WTC11 (cell line): ENCODE results near the gene EIF4H. TPM values are rescaled to one million over a fixed set of nuclear protein-coding genes. Genes with fewer than 3 reads are reported as not detected.
A peak's percentile ranks its signal among the peaks of the same experiment; 100 is the strongest.
"Not testable (repeated sequence)": the region's sequence is repeated elsewhere in the genome, so short reads cannot be mapped to it uniquely, and the experiment has no call there.

Experiments
- ATAC-seq: fragments of 200-7000 bp; cut with Tn5 transposase; 2 replicates; pipeline ENCODE4 v1.10.0; 2021; ENCODE audit warnings: mild to moderate bottlenecking, moderate library complexity
- CTCF ChIA-PET: fragments of 300-600 bp; sonication (Branson Sonifier 250); formaldehyde crosslinking; loops from one replicate; lab custom pipeline; 2021; ENCODE audit warnings: antibody characterized with exemption; lab: Charles Lee
- POLR2A ChIA-PET: fragments of 350-600 bp; sonication (Branson Sonifier 250); formaldehyde crosslinking; loops from one replicate; lab custom pipeline; 2021; ENCODE audit warnings: antibody characterized with exemption; lab: Charles Lee
- DNase-seq: peaks from one replicate; pipeline ENCODE4 v3.0.0; 2021; ENCODE audit warnings: low spot score
- H3K27ac Mint-ChIP-seq: 2 replicates; pipeline ENCODE4 v1.8.0; 2021; ENCODE audit warnings: mixed read lengths
- H3K27me3 Mint-ChIP-seq: 2 replicates; pipeline ENCODE4 v1.8.0; 2021; ENCODE audit warnings: low read depth, mild to moderate bottlenecking, moderate library complexity, mixed read lengths
- H3K36me3 Mint-ChIP-seq: 2 replicates; pipeline ENCODE4 v1.8.0; 2021; ENCODE audit warnings: mixed read lengths
- H3K4me1 Mint-ChIP-seq: 2 replicates; pipeline ENCODE4 v1.8.0; 2022; ENCODE audit warnings: mixed read lengths
- H3K4me3 Mint-ChIP-seq: 2 replicates; pipeline ENCODE4 v1.8.0; 2021; ENCODE audit warnings: mild to moderate bottlenecking, moderate library complexity, mixed read lengths
- H3K9me3 Mint-ChIP-seq: 2 replicates; pipeline ENCODE4 v1.8.0; 2021; ENCODE audit warnings: mixed read lengths
- CREB1 ChIP-seq: sonication (generic); formaldehyde crosslinking; IDR thresholded peaks from 2 replicates; pipeline ENCODE4 v1.8.0; 2023; ENCODE audit warnings: mild to moderate bottlenecking, missing genetic modification reagents
- CREM ChIP-seq: sonication (generic); formaldehyde crosslinking; IDR thresholded peaks from 2 replicates; pipeline ENCODE4 v1.8.1; 2022; ENCODE audit warnings: mild to moderate bottlenecking, missing genetic modification reagents, moderate library complexity
- EMX1 ChIP-seq: fragments of 250-450 bp; sonication (Bioruptor Pico); IDR thresholded peaks from 2 replicates; pipeline ENCODE4 v1.8.0; 2021; ENCODE audit warnings: mild to moderate bottlenecking
- ETV6 ChIP-seq: sonication (generic); formaldehyde crosslinking; IDR thresholded peaks from 2 replicates; pipeline ENCODE4 v1.8.1; 2022; ENCODE audit warnings: mild to moderate bottlenecking, missing genetic modification reagents
- FOXP4 ChIP-seq: sonication (generic); formaldehyde crosslinking; IDR thresholded peaks from 2 replicates; pipeline ENCODE4 v1.8.0; 2022; ENCODE audit warnings: mild to moderate bottlenecking, missing genetic modification reagents
- GABPB1 ChIP-seq: sonication (generic); formaldehyde crosslinking; IDR thresholded peaks from 2 replicates; pipeline ENCODE4 v1.8.1; 2023; ENCODE audit warnings: mild to moderate bottlenecking, missing genetic modification reagents
- GRHL2 ChIP-seq: fragments of 250-450 bp; sonication (Bioruptor Pico); IDR thresholded peaks from 2 replicates; pipeline ENCODE4 v1.8.0; 2022; ENCODE audit warnings: mild to moderate bottlenecking, moderate library complexity; ENCODE audit not compliant: insufficient replicate concordance, severe bottlenecking
- HMGA2 ChIP-seq: fragments of 250-450 bp; sonication (Bioruptor Pico); IDR thresholded peaks from 2 replicates; pipeline ENCODE4 v1.4.0; 2021; ENCODE audit warnings: mild to moderate bottlenecking, moderate library complexity
- JAZF1 ChIP-seq: fragments of 250-450 bp; sonication (Bioruptor Pico); IDR thresholded peaks from 2 replicates; pipeline ENCODE4 v1.9.0; 2021; ENCODE audit warnings: moderate library complexity, mild to moderate bottlenecking, inconsistent platforms
- NR3C1 ChIP-seq: sonication (generic); formaldehyde crosslinking; conservative IDR thresholded peaks from 2 replicates; pipeline ENCODE4 v1.8.1; 2023; ENCODE audit warnings: low read depth, mild to moderate bottlenecking, missing genetic modification reagents
- SOX15 ChIP-seq: fragments of 250-450 bp; sonication (Bioruptor Pico); IDR thresholded peaks from 2 replicates; pipeline ENCODE4 v1.9.0; 2021; ENCODE audit warnings: mild to moderate bottlenecking
- TEAD1 ChIP-seq: sonication (generic); formaldehyde crosslinking; IDR thresholded peaks from 2 replicates; pipeline ENCODE4 v1.8.0; 2022; ENCODE audit warnings: mild to moderate bottlenecking, missing genetic modification reagents
- TEAD4 ChIP-seq: sonication (generic); formaldehyde crosslinking; IDR thresholded peaks from 2 replicates; pipeline ENCODE4 v1.8.0; 2022; ENCODE audit warnings: mild to moderate bottlenecking, missing genetic modification reagents
- ZBTB43 ChIP-seq: sonication (generic); formaldehyde crosslinking; IDR thresholded peaks from 2 replicates; pipeline ENCODE4 v1.8.1; 2023; ENCODE audit warnings: mild to moderate bottlenecking, missing genetic modification reagents
- ZMAT4 ChIP-seq: fragments of 250-450 bp; sonication (Bioruptor Pico); IDR thresholded peaks from 2 replicates; pipeline ENCODE4 v1.9.0; 2021; ENCODE audit warnings: mild to moderate bottlenecking
- ZNF138 ChIP-seq: sonication (generic); formaldehyde crosslinking; conservative IDR thresholded peaks from 2 replicates; pipeline ENCODE4 v1.8.1; 2022; ENCODE audit warnings: mild to moderate bottlenecking, moderate library complexity, missing genetic modification reagents
- ZNF317 ChIP-seq: sonication (generic); formaldehyde crosslinking; IDR thresholded peaks from 2 replicates; pipeline ENCODE4 v1.8.1; 2023; ENCODE audit warnings: low read depth, mild to moderate bottlenecking, moderate library complexity, missing genetic modification reagents, borderline replicate concordance
- ZNF423 ChIP-seq: fragments of 250-450 bp; sonication (Bioruptor Pico); IDR thresholded peaks from 2 replicates; pipeline ENCODE4 v2.1.2; 2022; ENCODE audit warnings: mild to moderate bottlenecking, moderate library complexity
- ZNF512 ChIP-seq: sonication (generic); formaldehyde crosslinking; IDR thresholded peaks from 2 replicates; pipeline ENCODE4 v1.8.1; 2022; ENCODE audit warnings: missing genetic modification reagents, borderline replicate concordance
- total RNA-seq: library from RNA; stranded (reverse); gene quantifications from 3 replicates; pipeline ENCODE4 v1.2.3, GENCODE V29; 2021
- TF ChIP-seq, protein P1 (sequence below): sonication (generic); formaldehyde crosslinking; IDR thresholded peaks from 2 replicates; pipeline ENCODE4 v1.8.1; 2023; ENCODE audit warnings: mild to moderate bottlenecking, missing genetic modification reagents, moderate library complexity
- TF ChIP-seq, protein P2 (sequence below): sonication (generic); formaldehyde crosslinking; conservative IDR thresholded peaks from 2 replicates; pipeline ENCODE4 v1.8.1; 2022; ENCODE audit warnings: mild to moderate bottlenecking, missing genetic modification reagents

EIF4H gene
- total RNA-seq, 1 experiment from 2014 or later: 355 TPM

DNA sequence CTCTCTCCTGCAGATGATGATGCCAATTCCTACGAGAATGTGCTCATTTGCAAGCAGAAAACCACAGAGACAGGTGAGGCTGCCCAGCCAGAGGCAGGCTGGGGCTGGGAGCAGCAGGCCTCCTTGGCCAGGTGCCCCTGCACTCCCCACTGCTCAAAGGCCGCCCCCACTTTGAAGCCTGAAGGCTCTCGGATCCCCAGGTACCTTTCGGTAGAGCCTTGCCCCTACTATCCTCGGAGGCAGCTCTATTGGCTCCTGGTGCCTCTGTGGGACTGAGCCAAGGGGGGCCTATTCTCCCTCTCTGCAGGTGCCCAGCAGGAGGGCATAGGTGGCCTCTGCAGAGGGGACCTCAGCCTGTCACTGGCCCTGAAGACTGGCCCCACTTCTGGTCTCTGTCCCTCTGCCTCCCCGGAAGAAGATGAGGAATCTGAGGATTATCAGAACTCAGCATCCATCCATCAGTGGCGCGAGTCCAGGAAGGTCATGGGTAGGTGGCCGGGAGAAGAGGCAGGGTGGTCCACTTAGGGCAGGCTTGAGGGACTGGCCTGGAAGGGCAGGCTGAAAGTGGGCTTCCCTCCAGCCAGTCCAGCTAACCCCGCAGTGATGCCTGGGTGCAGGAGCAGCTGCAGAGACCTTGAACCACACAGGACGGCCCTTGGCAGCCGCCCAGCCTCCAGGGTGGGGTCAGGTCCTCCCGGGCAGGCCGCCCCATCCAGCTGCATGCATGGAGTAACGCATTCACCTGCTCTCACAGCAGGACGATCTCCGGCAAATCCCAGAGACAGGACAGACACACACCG lies 49.8 kb downstream of the EIF4H start:
- Mint-ChIP-seq H3K27ac (0 out of 2 replicates have a peak overlapping the region, but pooled peaks have one; percentile 63), H3K27me3 (no peaks in the 10 kb centered on the region; the same call in 1 of the 2 replicates), H3K9me3 (no peaks in the 10 kb centered on the region), H3K4me3 (no peak overlapping the region), H3K36me3 (peaks cover 9% of the 10 kb centered on the region), H3K4me1 (no peaks in the 10 kb centered on the region)
- CTCF ChIA-PET: interaction anchor here (0.8 to 4.2 kb wide), 3 partner anchors 18 to 177 kb away, joined by 3 to 31 read pairs (median 18); no protein-coding TSS in a partner anchor
- no peak for DNase-seq
- TF ChIP-seq, protein P1, sequence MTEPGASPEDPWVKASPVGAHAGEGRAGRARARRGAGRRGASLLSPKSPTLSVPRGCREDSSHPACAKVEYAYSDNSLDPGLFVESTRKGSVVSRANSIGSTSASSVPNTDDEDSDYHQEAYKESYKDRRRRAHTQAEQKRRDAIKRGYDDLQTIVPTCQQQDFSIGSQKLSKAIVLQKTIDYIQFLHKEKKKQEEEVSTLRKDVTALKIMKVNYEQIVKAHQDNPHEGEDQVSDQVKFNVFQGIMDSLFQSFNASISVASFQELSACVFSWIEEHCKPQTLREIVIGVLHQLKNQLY: no peak
- TF ChIP-seq FOXP4 (CRISPR knock-in tag): no peak
- TF ChIP-seq ZBTB43 (CRISPR knock-in tag): no peak
- no peak for TF ChIP-seq EMX1 (CRISPR knock-in tag)
- TF ChIP-seq SOX15 (CRISPR knock-in tag): no peak
- TF ChIP-seq ZNF423 (CRISPR knock-in tag): peak; percentile 89
- 0 out of 2 replicates have a peak, but pooled peaks have one; percentile 24 for TF ChIP-seq CREM (CRISPR knock-in tag)
- TF ChIP-seq ZNF317 (CRISPR knock-in tag): no peak
- POLR2A ChIA-PET: interaction anchor here (0.6 kb wide), 1 partner anchor 178 kb away, joined by 6 read pairs; no protein-coding TSS in a partner anchor
- no peak for ATAC-seq

DNA sequence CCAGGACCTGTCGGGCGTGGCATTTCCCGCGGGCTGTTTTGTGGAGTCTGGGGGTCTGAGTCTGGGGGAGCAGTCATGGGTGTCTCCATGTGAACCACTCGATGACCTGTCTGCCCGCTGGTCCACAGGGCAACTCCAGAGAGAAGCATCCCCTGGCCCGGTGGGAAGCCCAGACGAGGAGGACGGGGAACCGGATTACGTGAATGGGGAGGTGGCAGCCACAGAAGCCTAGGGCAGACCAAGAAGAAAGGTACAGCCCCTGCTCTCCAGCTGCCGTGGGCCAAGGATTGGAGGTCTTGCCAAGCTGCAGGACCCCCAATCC lies 50.3 kb downstream of the EIF4H start:
- H3K4me1 Mint-ChIP-seq: no peaks in the 10 kb centered on the region
- ChIA-PET POLR2A (no interaction called here), CTCF (interaction anchor here (3.8 kb wide), 1 partner anchor 18 kb away, joined by 18 read pairs; no protein-coding TSS in a partner anchor)
- no peak for DNase-seq
- ATAC-seq: no peak
- peaks cover 13% of the 10 kb centered on the region for H3K36me3 Mint-ChIP-seq
- no peak overlapping the region for H3K27ac Mint-ChIP-seq
- no peak overlapping the region for H3K4me3 Mint-ChIP-seq
- TF ChIP-seq GRHL2 (CRISPR knock-in tag) (no peak), HMGA2 (no peak), TEAD4 (CRISPR knock-in tag) (no peak)
- H3K9me3 Mint-ChIP-seq: no peaks in the 10 kb centered on the region
- no peaks in the 10 kb centered on the region; the same call in 1 of the 2 replicates for H3K27me3 Mint-ChIP-seq

DNA sequence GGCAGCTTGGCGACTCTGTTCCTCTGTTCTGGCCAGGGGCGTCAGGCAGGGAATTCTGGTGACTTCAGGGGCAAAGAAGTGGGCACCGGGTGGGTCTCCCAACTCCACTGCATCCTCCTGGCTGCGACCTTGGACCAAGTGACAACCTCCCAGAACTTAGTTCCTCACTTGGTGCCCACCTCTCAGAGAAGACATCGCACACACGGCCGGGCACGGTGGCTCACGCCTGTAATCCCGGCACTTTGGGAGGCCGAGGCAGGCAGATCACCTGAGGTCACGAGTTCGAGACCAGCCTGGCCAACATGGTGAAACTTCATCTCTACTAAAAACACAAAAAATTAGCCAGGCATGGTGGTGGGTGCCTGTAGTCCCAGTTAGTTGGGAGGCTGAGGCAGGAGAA lies 50.8 kb downstream of the EIF4H start:
- H3K4me3 Mint-ChIP-seq, H3K27ac Mint-ChIP-seq, DNase-seq, H3K9me3 Mint-ChIP-seq, H3K4me1 Mint-ChIP-seq, POLR2A ChIA-PET, H3K27me3 Mint-ChIP-seq, ATAC-seq: not testable (repeated sequence)
- CTCF ChIA-PET: interaction anchor here (3.8 kb wide), 1 partner anchor 19 kb away, joined by 18 read pairs; no protein-coding TSS in a partner anchor
- peaks cover 15% of the 10 kb centered on the region for H3K36me3 Mint-ChIP-seq

DNA sequence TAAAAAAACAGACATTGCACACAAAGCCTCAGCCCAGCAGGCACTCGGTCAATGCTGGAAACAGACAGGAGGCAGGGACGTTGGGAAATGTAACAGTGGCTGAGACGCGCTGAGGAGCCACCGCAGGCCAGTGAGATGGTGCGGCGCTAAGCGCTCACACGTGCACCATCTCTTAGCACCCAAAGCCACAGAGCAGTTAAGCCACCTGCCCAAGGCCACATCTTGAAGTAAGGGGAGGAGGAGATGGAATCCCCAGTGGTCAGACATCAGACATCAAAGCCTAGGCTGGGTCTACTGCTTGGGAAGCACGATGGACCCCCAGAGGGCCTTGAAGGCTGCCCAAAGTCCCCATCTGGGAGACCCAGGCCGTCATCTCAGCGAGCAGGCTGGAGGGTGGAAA lies 51.2 kb downstream of the EIF4H start:
- POLR2A ChIA-PET: no interaction called here
- Mint-ChIP-seq H3K27me3 (no peaks in the 10 kb centered on the region; the same call in 1 of the 2 replicates), H3K4me1 (no peaks in the 10 kb centered on the region), H3K36me3 (peaks cover 17% of the 10 kb centered on the region), H3K27ac (no peak overlapping the region), H3K4me3 (no peak overlapping the region), H3K9me3 (no peaks in the 10 kb centered on the region)
- DNase-seq: no peak
- no peak for ATAC-seq
- CTCF ChIA-PET: interaction anchor here (3.8 kb wide), 1 partner anchor 19 kb away, joined by 18 read pairs; no protein-coding TSS in a partner anchor
- no peak for TF ChIP-seq NR3C1
- TF ChIP-seq ZMAT4 (CRISPR knock-in tag): no peak
- TF ChIP-seq GABPB1 (CRISPR knock-in tag): no peak
- TF ChIP-seq JAZF1 (CRISPR knock-in tag): no peak
- TF ChIP-seq, protein P2, sequence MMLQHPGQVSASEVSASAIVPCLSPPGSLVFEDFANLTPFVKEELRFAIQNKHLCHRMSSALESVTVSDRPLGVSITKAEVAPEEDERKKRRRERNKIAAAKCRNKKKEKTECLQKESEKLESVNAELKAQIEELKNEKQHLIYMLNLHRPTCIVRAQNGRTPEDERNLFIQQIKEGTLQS (CRISPR knock-in tag): no peak
- no peak for TF ChIP-seq ZNF138 (CRISPR knock-in tag)
- TF ChIP-seq ETV6 (CRISPR knock-in tag): no peak
- TF ChIP-seq TEAD1 (CRISPR knock-in tag): no peak
- no peak for TF ChIP-seq ZNF512 (CRISPR knock-in tag)
- TF ChIP-seq CREB1 (CRISPR knock-in tag): no peak
